GM08714 (cell line): ENCODE data around the gene SLC25A34.

ENCODE experiments used
- H3K4me3 ChIP-seq: fragments of 200-500 bp; sonication (Bioruptor generic); 2 replicates; pipeline ENCODE4 v1.5.1; 2014; ENCODE audit warnings: mild to moderate bottlenecking, low read length, inconsistent platforms
- ZNF274 ChIP-seq: IDR thresholded peaks from 2 replicates; pipeline ENCODE4 v1.6.1; 2012; ENCODE audit warnings: mild to moderate bottlenecking, low read depth, low read length

The SLC25A34 gene

GRCh38 chr1:15704526-15705183 is 31.4 kb upstream of the SLC25A34 start:
- no peak for TF ChIP-seq ZNF274
- H3K4me3 ChIP-seq, result no peak overlapping the region

- no peak for TF ChIP-seq ZNF274
- no peak overlapping the region for H3K4me3 ChIP-seq
Measured at GRCh38 chr1:15705184-15705566, 30.9 kb upstream of the SLC25A34 start.

DNA sequence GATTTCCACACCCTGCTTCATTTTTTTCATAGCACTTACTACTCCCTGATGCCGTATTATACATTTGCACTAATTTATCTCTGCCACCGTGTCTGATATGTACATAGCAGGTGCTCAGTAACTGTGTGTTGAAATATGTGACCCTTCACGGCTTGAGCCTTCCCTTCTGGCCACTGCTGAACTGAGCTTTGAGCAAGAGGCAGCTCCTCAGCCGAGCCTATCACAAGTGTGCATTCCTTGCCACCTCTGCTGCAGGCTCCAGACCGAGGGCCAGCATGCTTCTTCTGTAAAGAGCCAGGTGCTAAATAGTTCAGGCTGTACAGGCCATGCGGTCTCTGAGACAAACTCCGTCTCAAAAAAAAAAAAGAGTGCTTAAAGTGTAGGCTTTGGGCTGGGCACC is 29.3 kb upstream of the SLC25A34 start:
- H3K4me3 ChIP-seq, result no peak overlapping the region
- TF ChIP-seq ZNF274, result no peak

DNA sequence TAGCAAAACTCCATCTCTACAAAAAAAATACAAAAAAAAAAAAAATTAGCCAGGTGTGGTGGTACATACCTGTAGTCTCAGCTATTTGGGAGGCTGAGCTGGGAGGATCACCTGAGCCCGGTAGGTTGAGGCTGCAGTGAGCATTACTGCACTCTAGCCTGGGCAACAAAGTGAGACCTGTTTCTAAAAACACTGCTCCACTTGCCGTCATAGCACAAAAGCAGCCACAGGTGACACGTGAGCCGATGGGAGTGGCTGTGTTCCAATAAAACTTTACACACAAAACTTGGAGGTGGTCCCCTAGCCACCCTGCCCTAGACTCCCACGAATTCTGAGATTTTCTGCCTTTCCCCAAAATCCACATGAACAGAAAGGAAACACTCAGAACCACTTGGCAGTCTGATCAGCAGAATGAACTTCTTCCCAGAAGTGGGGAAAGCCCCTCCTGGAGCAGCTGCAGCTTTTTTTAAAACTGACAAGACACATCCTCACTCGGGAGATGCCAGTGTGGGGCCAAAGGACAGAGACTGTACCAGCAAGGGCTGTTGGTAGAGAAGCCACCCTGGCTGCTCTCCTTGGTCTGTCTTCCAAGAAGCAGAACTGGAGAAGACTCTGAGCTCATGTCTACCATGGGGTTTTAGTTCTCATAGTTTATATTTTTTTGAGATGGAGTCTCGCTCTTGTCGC is 28.7 kb upstream of the SLC25A34 start:
- no peak for TF ChIP-seq ZNF274
- H3K4me3 ChIP-seq, result no peak overlapping the region

DNA sequence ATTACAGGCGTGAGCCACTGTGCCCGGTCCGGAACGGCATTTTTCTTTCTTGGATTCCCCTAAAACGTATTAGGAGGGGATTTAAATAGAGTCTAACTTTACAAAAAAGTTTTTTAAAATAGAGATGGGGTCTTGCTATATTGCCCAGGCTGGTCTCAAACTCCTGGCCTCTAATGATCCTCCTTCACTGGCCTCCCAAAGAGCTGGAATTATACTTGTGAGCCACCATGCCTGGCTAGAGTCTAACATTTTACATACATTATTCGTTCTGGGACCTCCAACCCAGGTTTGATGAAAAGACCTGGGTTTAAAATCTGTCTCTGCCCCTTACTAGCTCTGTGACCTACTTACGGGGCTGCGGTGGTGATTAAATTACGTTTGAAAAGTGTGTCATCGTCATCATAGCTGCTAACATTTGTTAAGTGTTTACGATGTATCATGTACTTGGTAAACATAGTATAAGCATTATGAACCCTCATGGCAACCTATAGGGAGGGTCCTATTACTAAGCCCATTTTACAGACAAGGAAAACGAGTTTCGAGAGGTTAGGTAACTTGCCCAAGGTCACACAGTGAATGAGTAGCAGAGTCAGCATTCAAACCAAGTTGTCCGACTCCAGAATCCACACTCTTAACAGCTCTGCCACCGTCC is 27.4 kb upstream of the SLC25A34 start:
- H3K4me3 ChIP-seq, result no peak overlapping the region

DNA sequence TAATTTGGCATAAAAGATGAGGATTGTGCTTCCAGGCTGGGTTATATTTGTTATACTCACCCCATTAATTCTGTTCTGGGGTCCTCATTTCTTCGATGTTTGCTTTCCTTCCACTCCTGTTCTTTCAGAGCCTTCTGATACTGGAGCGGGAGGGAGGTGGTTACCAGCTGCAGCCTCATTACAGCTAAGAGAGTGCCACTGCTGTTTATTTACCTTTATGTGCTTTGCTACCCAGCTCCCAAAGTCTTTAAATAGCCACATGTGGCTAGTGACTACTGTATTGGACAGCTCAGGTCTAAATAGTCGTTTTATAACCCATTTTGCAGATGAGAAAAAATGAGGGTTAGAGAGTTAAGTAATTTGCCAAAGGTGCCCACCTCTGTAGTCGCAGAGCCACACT is 26.8 kb upstream of the SLC25A34 start:
- no peak overlapping the region for H3K4me3 ChIP-seq
- TF ChIP-seq ZNF274, result no peak

More for the DNA sequence above, 27.4 kb upstream of the SLC25A34 start:
- TF ChIP-seq ZNF274, result no peak

GRCh38 chr1:15712168-15712567 is 23.9 kb upstream of the SLC25A34 start:
- no peak for TF ChIP-seq ZNF274
- no peak overlapping the region for H3K4me3 ChIP-seq

GRCh38 chr1:15714406-15715136 is 21.5 kb upstream of the SLC25A34 start:
- TF ChIP-seq ZNF274, result no peak
- no peak overlapping the region for H3K4me3 ChIP-seq

DNA sequence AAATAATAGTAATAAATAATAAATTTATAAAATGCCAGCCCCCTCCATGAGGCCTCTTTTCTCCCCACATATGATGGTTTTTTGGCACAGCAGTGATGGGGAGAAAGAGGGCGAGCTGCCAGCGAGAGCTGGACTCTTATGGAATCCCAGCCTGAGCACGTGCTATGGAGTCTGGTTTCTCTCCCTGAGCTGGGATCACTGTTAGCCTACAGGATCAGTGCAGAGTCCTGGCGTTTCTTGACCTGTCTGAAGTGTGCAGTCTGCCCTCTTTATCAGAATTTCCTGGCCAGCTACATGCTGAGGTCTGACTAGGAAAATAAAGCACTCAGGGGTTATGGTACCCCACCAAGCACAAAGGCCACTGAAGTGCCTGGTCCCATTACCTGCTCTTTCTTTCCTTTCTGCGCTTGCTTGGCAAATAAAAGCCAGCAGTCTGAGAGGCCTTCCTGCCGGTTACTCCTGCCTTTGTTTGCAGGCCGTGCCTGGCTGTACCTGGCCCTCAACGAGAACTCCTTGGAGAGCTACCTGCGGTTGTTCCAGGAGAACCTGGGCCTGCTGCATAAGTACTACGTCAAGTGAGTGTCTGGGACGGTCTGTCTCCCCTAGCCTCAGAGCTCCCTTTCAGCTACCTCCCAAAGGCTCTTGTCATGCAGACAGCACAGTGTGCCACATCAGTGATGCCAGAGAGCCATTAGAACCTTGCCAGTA is 18.5 kb upstream of the SLC25A34 start:
- H3K4me3 ChIP-seq, result no peak overlapping the region
- no peak for TF ChIP-seq ZNF274

DNA sequence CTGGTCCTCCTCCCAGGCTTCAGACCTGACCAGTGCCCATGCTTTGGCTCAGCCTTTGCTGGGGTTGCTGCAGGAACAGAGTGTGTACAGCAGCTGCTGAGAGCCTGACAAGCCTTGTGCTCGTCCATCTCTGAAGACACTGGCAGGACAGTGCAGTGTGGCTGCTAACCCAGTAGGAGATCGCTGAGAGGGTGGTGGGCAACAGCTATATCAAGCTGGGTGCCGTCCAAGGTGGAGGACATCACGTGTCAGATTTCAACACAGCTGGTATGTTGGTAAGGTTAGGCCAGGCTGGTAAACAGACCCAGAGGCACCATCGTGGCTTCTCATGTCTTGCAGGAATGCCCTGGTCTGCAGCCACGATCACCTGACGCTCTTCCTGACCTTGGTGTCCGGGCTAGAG is 17.9 kb upstream of the SLC25A34 start:
- TF ChIP-seq ZNF274, result no peak
- H3K4me3 ChIP-seq, result no peak overlapping the region

GRCh38 chr1:15719381-15720120 is 16.5 kb upstream of the SLC25A34 start:
- H3K4me3 ChIP-seq, result no peak overlapping the region
- no peak for TF ChIP-seq ZNF274

DNA sequence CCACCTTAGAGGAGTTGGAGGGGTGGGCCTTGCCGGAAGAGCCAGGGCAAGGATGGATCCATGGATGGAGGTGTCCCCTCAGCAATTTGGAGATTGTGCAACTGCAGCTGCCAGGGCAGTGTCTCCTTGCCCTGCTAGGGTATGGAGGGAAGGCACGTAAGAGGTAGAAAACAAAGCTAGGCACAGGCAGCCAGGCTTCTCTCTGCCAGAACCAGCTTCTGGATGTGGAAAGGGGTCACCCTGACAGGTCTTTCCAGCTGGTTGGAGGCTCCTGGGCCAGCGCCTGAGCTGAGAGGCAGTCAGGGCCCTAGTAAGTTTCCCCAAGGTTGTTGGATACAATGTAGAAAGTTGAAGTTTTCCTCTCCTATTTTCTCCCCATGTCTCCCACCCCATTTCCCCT is 15.2 kb upstream of the SLC25A34 start:
- no peak for TF ChIP-seq ZNF274
- H3K4me3 ChIP-seq, result no peak overlapping the region

DNA sequence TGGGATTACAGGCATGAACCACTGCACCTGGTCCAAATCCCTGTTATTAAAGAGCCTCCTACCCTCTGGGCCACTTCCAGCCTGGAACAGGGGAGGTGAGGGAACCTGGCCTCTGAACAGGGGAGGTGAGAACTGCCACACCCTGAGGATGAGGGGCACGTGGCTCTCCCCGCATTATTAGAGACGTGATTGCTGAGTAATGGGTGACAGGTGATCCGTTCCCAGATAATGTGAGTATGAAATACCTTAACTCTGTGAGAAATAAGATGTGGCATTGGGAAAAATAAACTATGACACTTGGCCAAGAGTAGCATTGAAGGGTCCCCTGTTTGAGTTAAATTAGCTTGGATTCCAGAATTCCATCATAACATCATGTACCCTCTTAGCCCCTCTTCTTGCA is 13.6 kb upstream of the SLC25A34 start:
- no peak overlapping the region for H3K4me3 ChIP-seq
- no peak for TF ChIP-seq ZNF274
